SK-N-MC (cell line): ENCODE measurements around the gene CTAGE4.
"Not testable (repeated sequence)": the region's sequence is repeated elsewhere in the genome, so short reads cannot be mapped to it uniquely, and the experiment has no call there.

Experiments
- EZH2 ChIP-seq: fragments of 200-600 bp; sonication (generic); IDR thresholded peaks from one replicate; pipeline ENCODE4 v1.6.1; 2017; ENCODE audit warnings: antibody characterized with exemption
- FOXP2 ChIP-seq: optimal IDR thresholded peaks from 2 replicates; pipeline ENCODE3; 2011; ENCODE audit warnings: mild to moderate bottlenecking, moderate library complexity; ENCODE audit not compliant: insufficient read depth; ENCODE audit errors: extremely low read length, control extremely low read depth
- POLR2AphosphoS5 ChIP-seq: IDR thresholded peaks from 2 replicates; pipeline ENCODE4 v1.6.1; 2012; ENCODE audit warnings: mild to moderate bottlenecking, low read depth, low read length, borderline replicate concordance

DNA sequence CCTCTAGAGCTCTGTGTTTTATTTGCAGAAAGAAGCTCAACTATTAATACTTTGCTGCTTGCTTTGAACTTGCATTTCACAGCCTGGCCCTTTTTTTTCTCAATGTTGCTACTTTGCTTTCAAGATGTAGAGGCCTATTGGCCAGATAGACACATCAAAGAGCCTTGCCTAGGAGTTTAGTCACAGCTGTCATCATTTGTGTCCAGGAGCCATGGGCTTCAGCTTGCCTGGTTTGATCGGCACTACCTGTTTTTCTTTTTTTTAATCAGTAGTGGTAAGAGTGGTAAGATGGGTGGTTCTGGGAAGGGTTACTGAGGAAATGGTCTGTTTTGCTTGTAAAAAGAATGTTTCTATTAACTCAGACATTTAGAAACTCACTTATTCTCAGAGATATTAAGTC is 18.7 kb downstream of the CTAGE4 start:
- TF ChIP-seq POLR2AphosphoS5, EZH2, FOXP2: not testable (repeated sequence)
